BLaER1 treated with 17β-estradiol and CSF1 and Interleukin-3, amounts not matched to agents 10 nM and 100 nM (cell line): ENCODE data around the gene MYO9A.

ENCODE experiments used
- H3K27ac ChIP-seq, 11 experiments: shearing (Covaris generic); formaldehyde crosslinking; 2 replicates each; pipeline ENCODE4 v1.8.1; 2022
- H3K27me3 ChIP-seq, 11 experiments: shearing (Covaris generic); formaldehyde crosslinking; 2 replicates each; pipeline ENCODE4 v1.8.1; 2022
- H3K36me3 ChIP-seq, 11 experiments: shearing (Covaris generic); formaldehyde crosslinking; 2 replicates each; pipeline ENCODE4 v1.8.1; 2022
- H3K4me1 ChIP-seq, 10 experiments: shearing (Covaris generic); formaldehyde crosslinking; 2 replicates each; pipeline ENCODE4 v1.8.1; 2022
- H3K4me2 ChIP-seq, 11 experiments: shearing (Covaris generic); formaldehyde crosslinking; 2 replicates each; pipeline ENCODE4 v1.8.1; 2022
- H3K4me3 ChIP-seq, 10 experiments: shearing (Covaris generic); formaldehyde crosslinking; 2 replicates each; pipeline ENCODE4 v1.8.1; 2022
- H3K9ac ChIP-seq, 11 experiments: shearing (Covaris generic); formaldehyde crosslinking; 2 replicates each; pipeline ENCODE4 v1.8.1; 2022
- H3K9me3 ChIP-seq, 11 experiments: shearing (Covaris generic); formaldehyde crosslinking; replicated peaks in 1 of 11; 2 replicates each; pipeline ENCODE4 v1.8.1; 2022
- H4K20me1 ChIP-seq, 11 experiments: shearing (Covaris generic); formaldehyde crosslinking; 2 replicates each; pipeline ENCODE4 v1.8.1; 2022
- Cebpa-rat ChIP-seq, 11 experiments: shearing (Covaris generic); IDR thresholded peaks; 2 replicates each; pipeline ENCODE4 v1.8.1; 2022

Gene MYO9A

GRCh38 chr15:72047020-72047419 is 70.9 kb downstream of the MYO9A start:
- Histone ChIP-seq H4K20me1 (peaks cover 0 to 14% (median 0%) of the 10 kb centered on the region in 11 experiments; a peak in 4 of 22 replicates), H3K36me3 (peaks cover 12 to 41% (median 27%) of the 10 kb centered on the region in 11 experiments; a peak in 21 of 22 replicates), H3K9me3 (peaks cover 5 to 13% (median 11%) of the 10 kb centered on the region in 11 experiments; a peak in 21 of 22 replicates), H3K4me2 (no peak overlapping the region), H3K27ac (no peak overlapping the region), H3K27me3 (no peaks in the 10 kb centered on the region), H3K9ac (no peak overlapping the region), H3K4me3 (no peak overlapping the region), H3K4me1 (no peaks in the 10 kb centered on the region)
- no peak for TF ChIP-seq Cebpa-rat (IDR thresholded peaks at IDR 0.05)

DNA sequence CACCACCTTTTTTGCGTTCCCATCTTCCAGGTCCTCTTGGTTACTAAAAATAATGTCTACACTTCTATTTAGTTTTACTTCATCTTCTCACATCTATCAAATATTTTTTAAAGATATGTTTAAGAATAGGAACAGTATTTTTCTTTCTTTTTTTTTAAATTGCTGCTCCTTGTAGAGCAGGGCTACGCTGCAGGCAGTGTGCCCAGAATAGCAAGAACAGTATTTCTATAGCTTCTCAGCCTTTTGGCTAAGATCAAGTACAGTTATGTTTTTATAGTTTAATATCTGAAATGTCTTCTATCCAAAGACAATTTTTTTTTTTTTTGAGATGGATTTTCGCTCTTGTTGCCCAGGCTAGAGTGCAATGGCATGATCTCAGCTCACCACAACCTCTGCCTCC is 73.0 kb downstream of the MYO9A start:
- H3K4me1 ChIP-seq: no peaks in the 10 kb centered on the region
- H3K4me2 ChIP-seq: no peak overlapping the region

DNA sequence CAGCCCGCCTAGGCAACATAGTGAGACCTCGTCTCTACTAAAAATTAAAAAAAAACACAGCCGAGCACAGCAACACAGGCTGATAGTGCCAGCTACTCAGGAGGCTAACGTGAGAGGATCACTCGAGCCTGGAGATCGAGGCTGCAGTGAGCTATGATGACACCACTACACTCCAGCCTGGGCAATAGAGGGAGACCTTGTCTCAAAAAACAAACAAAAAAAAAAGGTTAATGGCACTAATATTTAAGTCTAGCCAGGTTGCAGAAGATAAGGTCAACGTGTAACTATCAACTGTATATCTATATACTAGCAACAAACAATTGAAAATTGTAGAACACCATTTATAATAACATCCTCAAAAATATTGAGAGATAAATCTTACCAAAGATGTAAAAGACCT is 75.1 kb downstream of the MYO9A start:
- TF ChIP-seq Cebpa-rat (IDR thresholded peaks at IDR 0.05): no peak
- peaks cover 5 to 15% (median 7%) of the 10 kb centered on the region in 11 experiments; a peak in 21 of 22 replicates for H3K9me3 ChIP-seq
- peaks cover 28 to 63% (median 42%) of the 10 kb centered on the region in 11 experiments; a peak in 21 of 22 replicates for H3K36me3 ChIP-seq
- peaks cover 0 to 9% (median 0%) of the 10 kb centered on the region in 11 experiments; a peak in 5 of 22 replicates for H4K20me1 ChIP-seq
- no peaks in the 10 kb centered on the region for H3K4me1 ChIP-seq
- no peak overlapping the region for H3K27ac ChIP-seq
- no peak overlapping the region for H3K4me3 ChIP-seq
- no peak overlapping the region for H3K9ac ChIP-seq
- no peak overlapping the region for H3K4me2 ChIP-seq
- H3K27me3 ChIP-seq: no peaks in the 10 kb centered on the region

More for the DNA sequence above, 73.0 kb downstream of the MYO9A start:
- H3K27me3 ChIP-seq: no peaks in the 10 kb centered on the region
- H3K9ac ChIP-seq: no peak overlapping the region
- peaks cover 22 to 48% (median 32%) of the 10 kb centered on the region in 11 experiments; a peak in 21 of 22 replicates for H3K36me3 ChIP-seq
- TF ChIP-seq Cebpa-rat (IDR thresholded peaks at IDR 0.05): no peak
- H3K9me3 ChIP-seq: peaks cover 0 to under 1% (median 0%) of the 10 kb centered on the region in 11 experiments; a peak in 2 of 22 replicates
- H4K20me1 ChIP-seq: peaks cover 0 to 14% (median 0%) of the 10 kb centered on the region in 11 experiments; a peak in 5 of 22 replicates
- no peak overlapping the region for H3K27ac ChIP-seq
- H3K4me3 ChIP-seq: no peak overlapping the region

- Histone ChIP-seq H3K4me1 (no peaks in the 10 kb centered on the region), H3K27me3 (no peaks in the 10 kb centered on the region), H3K4me2 (no peak overlapping the region), H3K9me3 (peaks cover 13 to 23% (median 16%) of the 10 kb centered on the region in 11 experiments), H4K20me1 (peaks cover 0 to 9% (median 0%) of the 10 kb centered on the region in 11 experiments; a peak in 4 of 22 replicates), H3K36me3 (peaks cover 33 to 71% (median 47%) of the 10 kb centered on the region in 11 experiments), H3K9ac (no peak overlapping the region), H3K4me3 (no peak overlapping the region), H3K27ac (no peak overlapping the region)
- TF ChIP-seq Cebpa-rat (IDR thresholded peaks at IDR 0.05): no peak
Measured at GRCh38 chr15:72042054-72042453, 75.9 kb downstream of the MYO9A start.

DNA sequence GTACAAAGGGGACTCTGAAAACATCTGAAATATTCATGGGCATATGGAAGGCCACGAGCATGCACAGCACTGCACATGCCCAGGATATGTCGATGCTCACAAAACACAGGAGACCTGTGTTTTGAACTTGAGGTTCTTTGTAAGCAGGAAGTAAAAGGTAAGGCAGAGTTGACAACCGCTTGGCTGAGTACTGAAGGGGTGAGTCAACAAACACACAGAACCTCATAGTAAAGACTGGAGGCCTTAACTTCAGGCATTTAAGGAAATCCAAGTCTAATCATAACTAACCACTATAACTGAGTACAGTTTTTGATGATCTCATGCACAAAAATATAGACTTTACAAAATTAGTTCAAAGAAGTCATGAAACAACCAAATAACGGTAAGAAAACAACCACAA is 80.6 kb downstream of the MYO9A start:
- H3K36me3 ChIP-seq: peaks cover 19 to 50% (median 35%) of the 10 kb centered on the region in 11 experiments
- no peak overlapping the region for H3K4me2 ChIP-seq
- peaks cover 0 to 1% (median 0%) of the 10 kb centered on the region in 11 experiments; a peak in 1 of 22 replicates for H4K20me1 ChIP-seq
- H3K27me3 ChIP-seq: no peaks in the 10 kb centered on the region
- H3K9me3 ChIP-seq: peaks cover 18 to 29% (median 21%) of the 10 kb centered on the region in 11 experiments
- no peak overlapping the region for H3K4me3 ChIP-seq
- peaks cover 0 to 5% (median 0%) of the 10 kb centered on the region in 10 experiments; a peak in 4 of 20 replicates for H3K4me1 ChIP-seq
- H3K27ac ChIP-seq: no peak overlapping the region
- TF ChIP-seq Cebpa-rat (IDR thresholded peaks at IDR 0.05): no peak
- H3K9ac ChIP-seq: no peak overlapping the region

- Histone ChIP-seq H3K9me3 (peaks cover 18 to 29% (median 21%) of the 10 kb centered on the region in 11 experiments), H3K27ac (no peak overlapping the region), H3K4me1 (peaks cover 0 to 5% (median 0%) of the 10 kb centered on the region in 10 experiments; a peak in 4 of 20 replicates), H3K9ac (no peak overlapping the region), H3K27me3 (no peaks in the 10 kb centered on the region), H3K4me3 (no peak overlapping the region), H3K4me2 (no peak overlapping the region), H4K20me1 (no peaks in the 10 kb centered on the region), H3K36me3 (peaks cover 19 to 46% (median 33%) of the 10 kb centered on the region in 11 experiments)
- no peak for TF ChIP-seq Cebpa-rat (IDR thresholded peaks at IDR 0.05)
Measured at GRCh38 chr15:72034859-72035650, 82.9 kb downstream of the MYO9A start.

- H3K36me3 ChIP-seq: peaks cover 18 to 44% (median 28%) of the 10 kb centered on the region in 11 experiments; a peak in 21 of 22 replicates
- H3K9ac ChIP-seq: no peak overlapping the region
- no peak overlapping the region for H3K4me2 ChIP-seq
- no peak overlapping the region for H3K4me3 ChIP-seq
- H3K27me3 ChIP-seq: no peaks in the 10 kb centered on the region
- peaks cover 0 to 5% (median 0%) of the 10 kb centered on the region in 10 experiments; a peak in 4 of 20 replicates for H3K4me1 ChIP-seq
- no peak for TF ChIP-seq Cebpa-rat (IDR thresholded peaks at IDR 0.05)
- H4K20me1 ChIP-seq: no peaks in the 10 kb centered on the region
- no peak overlapping the region for H3K27ac ChIP-seq
- H3K9me3 ChIP-seq: peaks cover 18 to 23% (median 21%) of the 10 kb centered on the region in 11 experiments
Measured at GRCh38 chr15:72034351-72034750, 83.6 kb downstream of the MYO9A start.

GRCh38 chr15:72033711-72034110 is 84.2 kb downstream of the MYO9A start:
- no peak for TF ChIP-seq Cebpa-rat (IDR thresholded peaks at IDR 0.05)
- H3K27me3 ChIP-seq: no peaks in the 10 kb centered on the region
- no peak overlapping the region for H3K27ac ChIP-seq
- H3K9me3 ChIP-seq: peaks cover 18 to 23% (median 21%) of the 10 kb centered on the region in 11 experiments
- H4K20me1 ChIP-seq: no peaks in the 10 kb centered on the region
- peaks cover 17 to 47% (median 28%) of the 10 kb centered on the region in 11 experiments; a peak in 20 of 22 replicates for H3K36me3 ChIP-seq
- no peak overlapping the region for H3K9ac ChIP-seq
- H3K4me1 ChIP-seq: peaks cover 0 to 5% (median 0%) of the 10 kb centered on the region in 10 experiments; a peak in 4 of 20 replicates
- no peak overlapping the region for H3K4me3 ChIP-seq
- H3K4me2 ChIP-seq: no peak overlapping the region

DNA sequence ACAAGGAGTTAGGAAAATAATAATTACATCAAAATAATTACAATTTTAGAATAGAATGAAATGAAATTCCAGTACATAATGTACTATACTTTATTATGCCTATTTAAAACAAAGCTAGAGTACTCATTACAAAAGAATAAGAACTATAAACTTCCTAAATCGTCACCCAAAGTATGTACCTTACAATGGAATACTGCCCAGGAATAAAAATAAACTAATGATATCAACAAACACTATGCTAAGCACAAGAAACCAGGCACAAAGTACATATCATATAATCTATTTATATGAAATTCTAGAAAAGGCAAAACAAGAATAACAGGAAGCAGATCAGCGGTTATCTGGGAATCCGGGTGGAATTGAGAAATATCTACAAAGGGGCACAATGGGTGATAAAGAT is 84.7 kb downstream of the MYO9A start:
- no peak for TF ChIP-seq Cebpa-rat (IDR thresholded peaks at IDR 0.05)
- no peak overlapping the region for H3K27ac ChIP-seq

More for the DNA sequence above, 84.7 kb downstream of the MYO9A start:
- Histone ChIP-seq H3K9me3 (peaks cover 14 to 19% (median 18%) of the 10 kb centered on the region in 11 experiments), H3K4me2 (no peak overlapping the region), H3K4me3 (no peak overlapping the region), H3K36me3 (peaks cover 14 to 43% (median 25%) of the 10 kb centered on the region in 11 experiments; a peak in 20 of 22 replicates), H3K4me1 (peaks cover 0 to 5% (median 0%) of the 10 kb centered on the region in 10 experiments; a peak in 4 of 20 replicates), H3K27me3 (no peaks in the 10 kb centered on the region), H4K20me1 (no peaks in the 10 kb centered on the region), H3K9ac (no peak overlapping the region)
